Heart left ventricle (tissue), 16 donors: ENCODE measurements around the gene UBD. TPM values are rescaled to one million over a fixed set of nuclear protein-coding genes. Genes with fewer than 3 reads are reported as not detected.

Source experiments
- ATAC-seq, 4 donors: fragments of 200-7000 bp; cut with Tn5 transposase; one replicate each; pipeline ENCODE4 v1.9.1; 2020 to 2022; ENCODE audit warnings: moderate library complexity in 4 of 4, mild to moderate bottlenecking in 3 of 4, moderate number of reproducible peaks in 1 of 4
- DNase-seq, 5 donors: peaks; one replicate each; pipeline ENCODE4 v3.0.0-alpha.2; 2020
- H3K27ac ChIP-seq, 12 donors: fragments of 200-600 bp; sonication (generic) in 4 of 12; one replicate each; pipeline versions ENCODE4 v1.5.0 to v1.8.0; 2016 to 2022; ENCODE audit warnings: mild to moderate bottlenecking in 2 of 12
- H3K27me3 ChIP-seq, 9 donors: fragments of 200-600 bp; sonication (generic) in 2 of 9; one replicate each; pipeline versions ENCODE4 v1.5.1 to v1.8.0; 2016 to 2022; ENCODE audit warnings: mild to moderate bottlenecking in 3 of 9
- H3K36me3 ChIP-seq, 9 donors: fragments of 200-600 bp; sonication (generic) in 2 of 9; one replicate each; pipeline versions ENCODE4 v1.5.0 to v1.8.0; 2018 to 2022; ENCODE audit warnings: mild to moderate bottlenecking in 2 of 9
- H3K4me1 ChIP-seq, 12 donors: fragments of 200-600 bp; sonication (generic) in 4 of 12; one replicate each; pipeline versions ENCODE4 v1.5.0 to v1.8.0; 2016 to 2022; ENCODE audit warnings: mild to moderate bottlenecking in 3 of 12
- H3K4me3 ChIP-seq, 12 donors: fragments of 200-600 bp; sonication (generic) in 4 of 12; one replicate each; pipeline versions ENCODE4 v1.5.0 to v1.8.0; 2017 to 2022; ENCODE audit warnings: mild to moderate bottlenecking in 9 of 12, moderate library complexity in 4 of 12
- H3K9me3 ChIP-seq, 12 donors: fragments of 200-600 bp; sonication (generic) in 4 of 12; one replicate each; pipeline versions ENCODE4 v1.5.0 to v1.8.0; 2016 to 2022; ENCODE audit warnings: mild to moderate bottlenecking in 1 of 12
- CTCF ChIP-seq, 12 donors: fragments of 200-600 bp; sonication (generic) in 4 of 12; IDR thresholded peaks; one replicate each; pipeline versions ENCODE4 v1.5.0 to v1.8.0; 2018 to 2022; ENCODE audit warnings: antibody characterized with exemption in 12 of 12, mild to moderate bottlenecking in 5 of 12
- POLR2A ChIP-seq, 2 donors: fragments of 450-650 bp; IDR thresholded peaks; one replicate each; pipeline ENCODE4 v1.6.1; 2017; ENCODE audit warnings: antibody characterized with exemption in 2 of 2, mild to moderate bottlenecking in 2 of 2, moderate library complexity in 2 of 2
- WGBS, 4 donors: extraction: QIAGEN DNeasy Blood & Tissue Kit in 2 of 4; methylation state at CpG; one replicate each; pipeline versions ENCODE4 v1.1.5 to v1.1.7; 2013 to 2018; 5-methylcytosine and 5-hydroxymethylcytosine counted together
- intact Hi-C, 10 donors: fragments of 100-400 bp; cut with DNase I; formaldehyde crosslinking; loops; one replicate each; pipeline versions ENCODE4 v1.11.1 to v1.14.2; 2022
- polyA plus RNA-seq, 2 donors: library from polyadenylated mRNA; stranded (reverse); fragments of 200-250 nt; gene quantifications; one replicate each; pipeline ENCODE4 v1.2.3, GENCODE V29; 2013
- total RNA-seq, 9 donors: library from RNA; depleted of rRNA in 2 of 9; stranded (reverse); fragments of >200 nt in 2 of 9; fragmentation: NEBNext Ultra II Directional in 3 of 9; extraction: Animal tissue kit (Norgen Biotek cat#: 25700) in 3 of 9; gene quantifications; one replicate each; pipeline versions ENCODE4 v1.1.0 to v1.2.4, GENCODE V29; 2016 to 2023
- donor health status: ischemic (EF 13 %, LVEDD 7.1; RV severe dilation, severe dysfunction).
- donor health status: healthy with polysubstance abuse.
- donor health status: DM: no; HTN: yes; CAD: no.
- donor health status: DM: no; HTN: no; CAD: no.
- donor health status: ischemic (EF 25% LVEDD 6.9; RV normal size, moderate dysfunction).
- donor health status: ischemic (EF 25% LVEDD 5.7; RV mildly dilated, moderate dysfunction).
- donor health status: healthy.
- donor health status: DM: yes; HTN: yes; CAD: no.
- donor health status: ischemic (EF 35%, LVEDD 5.7; RV mildly dilated, moderate dysfunction).
- donor health status: nonischemic (EF 11% LVEDD 7.7; RV severe dilation, severe dysfunction).
- donor health status: DM: yes; HTN: yes; CAD: no.
- donor health status: PGD.
- donor health status: ischemic (EF 29% LVEDD 5.4; RV normal size, mild dysfunction).
- donor health status: nonischemic (EF 23%, LVEDD 6.1; RV moderate dilation, normal function).

UBD gene
- total and polyA plus RNA-seq, 11 donors, result 0.21 to 61.7 (median 5.9) TPM; not detected in 7

- Histone ChIP-seq H3K4me1 (peaks cover 0 to 18% (median 13%) of the 10 kb centered on the region in 12 donors), H3K9me3 (no peaks in the 10 kb centered on the region), H3K36me3 (no peaks in the 10 kb centered on the region), H3K27me3 (peaks cover 5 to 62% (median 35%) of the 10 kb centered on the region in 9 donors), H3K4me3 (no peak overlapping the region), H3K27ac (no peak overlapping the region)
- DNase-seq (no peak), ATAC-seq (no peak)
- TF ChIP-seq CTCF (IDR thresholded peaks at IDR 0.05), result no peak
- TF ChIP-seq POLR2A (IDR thresholded peaks at IDR 0.05), result no peak
- intact Hi-C loops, result no loop called here
- WGBS, 4 donors, result 77 to 89% (median 85%) methylated on average over 5 of the region's 5 CpGs
These were observed 4.8 kb downstream of the UBD start for GRCh38 chr6:29554764-29555163.

GRCh38 chr6:29553268-29554057 lies 6.1 kb downstream of the UBD start:
- intact Hi-C loops, result no loop called here
- Histone ChIP-seq H3K9me3 (no peaks in the 10 kb centered on the region), H3K4me1 (peaks cover 0 to 18% (median 13%) of the 10 kb centered on the region in 12 donors), H3K27ac (peak overlapping the region in 1 of 12 donors; percentile 17), H3K4me3 (peak overlapping the region; percentile 16 to 57 (median 43)), H3K36me3 (no peaks in the 10 kb centered on the region), H3K27me3 (peaks cover 5 to 54% (median 35%) of the 10 kb centered on the region in 9 donors)
- ATAC-seq, result peak; percentile 37 to 94 (median 74)
- peak in 2 of 12 donors; percentile 12 to 13 for TF ChIP-seq CTCF (IDR thresholded peaks at IDR 0.05)
- TF ChIP-seq POLR2A (IDR thresholded peaks at IDR 0.05), result no peak
- 1 to 5% (median 2%) methylated on average over 57 to 83 of the region's 83 CpGs for WGBS, 4 donors
- peak; percentile 31 to 83 (median 63) for DNase-seq

GRCh38 chr6:29552512-29553051 lies 7.0 kb downstream of the UBD start:
- DNase-seq, result no peak
- intact Hi-C loops, result no loop called here
- WGBS, 4 donors, result 32 to 39% (median 34%) methylated on average over 5 of the region's 5 CpGs
- peak in 3 of 4 donors; percentile 73 to 87 (median 81) for ATAC-seq
- peak overlapping the region in 1 of 12 donors; percentile 17 for H3K27ac ChIP-seq
- H3K36me3 ChIP-seq, result no peaks in the 10 kb centered on the region
- peak overlapping the region in 10 of 12 donors; percentile 28 to 57 (median 48) for H3K4me3 ChIP-seq
- H3K27me3 ChIP-seq, result peaks cover 5 to 51% (median 33%) of the 10 kb centered on the region in 9 donors
- H3K9me3 ChIP-seq, result no peaks in the 10 kb centered on the region
- TF ChIP-seq POLR2A (IDR thresholded peaks at IDR 0.05) (no peak), CTCF (IDR thresholded peaks at IDR 0.05) (no peak)
- H3K4me1 ChIP-seq, result peaks cover 0 to 18% (median 13%) of the 10 kb centered on the region in 12 donors

- DNase-seq (no peak), ATAC-seq (no peak)
- 14 to 25% (median 21%) methylated on average over 2 to 3 of the region's 3 CpGs for WGBS, 4 donors
- Histone ChIP-seq H3K4me3 (no peak overlapping the region), H3K4me1 (peaks cover 0 to 2% (median 0%) of the 10 kb centered on the region in 12 donors), H3K9me3 (peaks cover 0 to 8% (median 0%) of the 10 kb centered on the region in 12 donors), H3K27me3 (peaks cover 0 to 20% (median 5%) of the 10 kb centered on the region in 9 donors), H3K27ac (no peak overlapping the region), H3K36me3 (no peaks in the 10 kb centered on the region)
- TF ChIP-seq POLR2A (IDR thresholded peaks at IDR 0.05) (no peak), CTCF (IDR thresholded peaks at IDR 0.05) (no peak)
- intact Hi-C loops, result no loop called here
These were observed 12.0 kb downstream of the UBD start for GRCh38 chr6:29547573-29547972.
